Ovary (tissue), 3 donors: Measurements from ENCODE around the gene EBF4.

Experiments used
- CTCF ChIP-seq, 3 donors: fragments of 450-650 bp in 2 of 3; fragments of 200-600 bp in 1 of 3; IDR thresholded peaks; one replicate each; pipeline versions ENCODE4 v1.5.1 to v1.8.0; 2016 to 2022; ENCODE audit warnings: antibody characterized with exemption in 3 of 3, mild to moderate bottlenecking in 1 of 3
- POLR2A ChIP-seq: fragments of 450-650 bp; IDR thresholded peaks from one replicate; pipeline ENCODE4 v1.6.1; 2017; ENCODE audit warnings: antibody characterized with exemption, mild to moderate bottlenecking, moderate library complexity
- donor health status: DM: no; HTN: no; CAD: no.

DNA sequence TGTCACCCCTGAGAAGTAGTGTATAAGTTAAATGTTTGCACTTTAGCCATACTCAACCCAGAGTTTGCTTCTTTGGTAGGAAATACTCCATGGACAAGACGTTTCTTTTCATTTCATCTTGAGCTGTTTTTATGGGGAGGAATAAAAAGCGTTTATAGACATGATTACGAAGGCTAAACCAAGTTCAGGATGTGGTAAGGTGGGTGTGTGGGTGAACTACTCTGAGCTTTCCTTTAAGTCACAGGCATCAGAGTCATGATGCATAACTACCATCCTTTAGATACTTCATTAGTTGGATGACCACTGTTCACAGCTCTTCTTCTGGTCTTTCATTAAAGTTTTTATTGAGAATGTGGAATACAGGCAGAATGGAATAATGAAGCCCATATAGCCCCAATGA, 48.9 kb downstream of the EBF4 start:
- TF ChIP-seq CTCF (IDR thresholded peaks at IDR 0.05) (no peak), POLR2A (no peak)
